GM12892 (cell line): Measurements from ENCODE around the gene AKR1B1.

Source experiments
- DNase-seq: peaks from one replicate; pipeline ENCODE4 v3.0.0; 2011; ENCODE audit not compliant: insufficient read length
- FAIRE-seq: peaks from 2 replicates; lab custom pipeline; 2011; peaks lifted over from hg19 to GRCh38; lab: Jason Lieb, UNC
- POLR2A ChIP-seq: IDR thresholded peaks from 2 replicates; pipeline ENCODE4 v1.6.1; 2011; ENCODE audit warnings: low read depth, low read length, control low read depth
- POLR2AphosphoS5 ChIP-seq: IDR thresholded peaks from 2 replicates; pipeline ENCODE4 v1.6.1; 2011; ENCODE audit warnings: low read depth, low read length, control low read depth
- TAF1 ChIP-seq: IDR thresholded peaks from 2 replicates; pipeline ENCODE4 v1.6.1; 2011; ENCODE audit warnings: low read depth, mild to moderate bottlenecking, control low read depth, low read length, borderline replicate concordance

AKR1B1 gene

GRCh38 chr7:134428942-134429341 is 30.0 kb downstream of the AKR1B1 start:
- no peak for DNase-seq
- no peak for FAIRE-seq
- no peak for TF ChIP-seq POLR2AphosphoS5
- TF ChIP-seq TAF1: no peak
- TF ChIP-seq POLR2A: no peak

GRCh38 chr7:134427896-134428295 is 31.0 kb downstream of the AKR1B1 start:
- DNase-seq: no peak
- FAIRE-seq: no peak
- no peak for TF ChIP-seq POLR2AphosphoS5
- TF ChIP-seq POLR2A: no peak
- no peak for TF ChIP-seq TAF1

GRCh38 chr7:134425777-134426176 is 33.1 kb downstream of the AKR1B1 start:
- TF ChIP-seq TAF1 (no peak), POLR2AphosphoS5 (no peak), POLR2A (no peak)
- no peak for DNase-seq
- FAIRE-seq: no peak

- FAIRE-seq (no peak), DNase-seq (no peak)
- no peak for TF ChIP-seq POLR2A
- TF ChIP-seq POLR2AphosphoS5: no peak
- no peak for TF ChIP-seq TAF1
These were observed 36.3 kb downstream of the AKR1B1 start for GRCh38 chr7:134422638-134423037.

- FAIRE-seq: no peak
- TF ChIP-seq TAF1: no peak
- TF ChIP-seq POLR2A: no peak
- TF ChIP-seq POLR2AphosphoS5: no peak
- DNase-seq: no peak
These were observed 36.9 kb downstream of the AKR1B1 start for GRCh38 chr7:134422008-134422407.

- DNase-seq: peak; percentile 16
- FAIRE-seq: peak; percentile 5
- no peak for TF ChIP-seq POLR2AphosphoS5
- no peak for TF ChIP-seq TAF1
- no peak for TF ChIP-seq POLR2A
These were observed 38.3 kb downstream of the AKR1B1 start for GRCh38 chr7:134420424-134421125.

- TF ChIP-seq POLR2A (no peak), TAF1 (no peak), POLR2AphosphoS5 (no peak)
- FAIRE-seq (no peak), DNase-seq (no peak)
These were observed 39.0 kb downstream of the AKR1B1 start for GRCh38 chr7:134419875-134420274.

- DNase-seq (no peak), FAIRE-seq (no peak)
- TF ChIP-seq TAF1 (no peak), POLR2AphosphoS5 (no peak)
These were observed 39.8 kb downstream of the AKR1B1 start for GRCh38 chr7:134419085-134419484.

- no peak for FAIRE-seq
- DNase-seq: no peak
- TF ChIP-seq POLR2A (no peak), POLR2AphosphoS5 (no peak), TAF1 (no peak)
These were observed 43.2 kb downstream of the AKR1B1 start for GRCh38 chr7:134415700-134416099.

GRCh38 chr7:134414109-134414508 is 44.8 kb downstream of the AKR1B1 start:
- FAIRE-seq (no peak), DNase-seq (no peak)
- TF ChIP-seq POLR2A: no peak
- TF ChIP-seq POLR2AphosphoS5: no peak
- TF ChIP-seq TAF1: no peak

GRCh38 chr7:134407311-134407710 is 51.6 kb downstream of the AKR1B1 start:
- DNase-seq (no peak), FAIRE-seq (no peak)
- no peak for TF ChIP-seq TAF1
- TF ChIP-seq POLR2A: no peak
- no peak for TF ChIP-seq POLR2AphosphoS5

- no peak for FAIRE-seq
- DNase-seq: no peak
- TF ChIP-seq TAF1: no peak
- TF ChIP-seq POLR2AphosphoS5: no peak
- no peak for TF ChIP-seq POLR2A
These were observed 52.5 kb downstream of the AKR1B1 start for GRCh38 chr7:134406431-134406830.

GRCh38 chr7:134405299-134405698 is 53.6 kb downstream of the AKR1B1 start:
- DNase-seq (no peak), FAIRE-seq (no peak)
- no peak for TF ChIP-seq POLR2A
- no peak for TF ChIP-seq TAF1
